GM10847 (cell line): Measurements from ENCODE around the gene SLCO1B3.

Experiments used
- POLR2A ChIP-seq: IDR thresholded peaks from 2 replicates; pipeline ENCODE4 v1.6.1; 2011; ENCODE audit not compliant: insufficient read length; ENCODE audit errors: extremely low read depth

SLCO1B3 gene, protein sequence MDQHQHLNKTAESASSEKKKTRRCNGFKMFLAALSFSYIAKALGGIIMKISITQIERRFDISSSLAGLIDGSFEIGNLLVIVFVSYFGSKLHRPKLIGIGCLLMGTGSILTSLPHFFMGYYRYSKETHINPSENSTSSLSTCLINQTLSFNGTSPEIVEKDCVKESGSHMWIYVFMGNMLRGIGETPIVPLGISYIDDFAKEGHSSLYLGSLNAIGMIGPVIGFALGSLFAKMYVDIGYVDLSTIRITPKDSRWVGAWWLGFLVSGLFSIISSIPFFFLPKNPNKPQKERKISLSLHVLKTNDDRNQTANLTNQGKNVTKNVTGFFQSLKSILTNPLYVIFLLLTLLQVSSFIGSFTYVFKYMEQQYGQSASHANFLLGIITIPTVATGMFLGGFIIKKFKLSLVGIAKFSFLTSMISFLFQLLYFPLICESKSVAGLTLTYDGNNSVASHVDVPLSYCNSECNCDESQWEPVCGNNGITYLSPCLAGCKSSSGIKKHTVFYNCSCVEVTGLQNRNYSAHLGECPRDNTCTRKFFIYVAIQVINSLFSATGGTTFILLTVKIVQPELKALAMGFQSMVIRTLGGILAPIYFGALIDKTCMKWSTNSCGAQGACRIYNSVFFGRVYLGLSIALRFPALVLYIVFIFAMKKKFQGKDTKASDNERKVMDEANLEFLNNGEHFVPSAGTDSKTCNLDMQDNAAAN

DNA sequence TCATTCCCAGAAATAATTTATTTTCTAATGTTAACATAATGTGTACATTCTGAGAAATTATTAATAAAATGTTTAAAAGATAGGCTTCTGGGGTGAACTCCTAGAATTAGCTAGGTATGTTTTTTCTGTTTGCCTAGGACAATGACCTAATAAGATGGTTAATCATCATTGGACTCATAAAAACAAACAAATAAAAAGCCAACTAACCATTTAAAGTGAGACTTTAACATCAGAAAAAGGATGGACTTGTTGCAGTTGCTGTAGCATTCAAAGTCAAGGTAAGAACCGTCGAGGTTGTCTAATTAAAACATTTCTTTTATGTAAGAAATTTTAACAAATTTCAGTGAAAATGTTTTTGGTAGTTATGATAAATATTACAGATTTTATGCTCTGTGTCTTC is at the start of gene SLCO1B3:
SLCO1B3 (plus strand) TSS at position 219 of the 400 bp plus-strand sequence. CDS start 5,034 bp downstream, outside the sequence.
- no peak for TF ChIP-seq POLR2A

DNA sequence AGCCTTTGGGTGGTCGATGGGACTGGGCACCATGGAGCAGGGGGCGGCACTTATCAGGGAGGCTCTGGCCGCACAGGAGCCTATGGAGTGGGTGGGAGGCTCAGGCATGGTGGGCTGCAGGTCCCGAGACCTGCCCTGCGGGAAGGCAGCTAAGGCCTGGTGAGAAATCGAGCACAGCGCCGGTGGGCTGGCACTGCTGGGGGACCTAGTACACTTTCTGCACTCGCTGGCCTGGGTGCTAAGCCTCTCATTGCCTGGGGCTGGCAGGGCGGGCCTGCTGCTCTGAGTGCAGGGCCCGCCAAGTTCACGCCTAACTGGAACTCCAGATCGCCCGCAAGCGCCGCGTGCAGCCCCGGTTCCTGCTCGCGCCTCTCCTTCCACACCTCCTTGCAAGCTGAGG is 33.1 kb upstream of the SLCO1B3 start:
- TF ChIP-seq POLR2A, result no peak

DNA sequence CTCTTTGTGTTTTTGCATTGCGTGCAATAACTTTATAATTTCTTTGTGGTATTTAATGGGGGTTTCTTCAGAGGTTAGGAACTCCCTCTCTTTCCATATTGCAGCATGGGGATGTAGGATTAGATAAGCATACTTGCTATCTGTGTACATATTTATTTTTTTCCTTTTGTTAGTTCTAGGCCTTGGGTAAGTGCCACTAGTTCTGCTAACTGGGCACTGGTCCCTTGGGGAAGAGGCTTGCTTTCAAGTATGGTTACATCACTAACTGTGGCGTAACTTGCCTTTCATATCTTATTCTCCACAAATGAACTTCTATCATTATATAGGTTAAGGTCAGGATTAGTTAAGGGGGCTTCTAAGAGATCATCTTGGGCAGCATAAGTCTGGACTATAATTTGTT is 31.5 kb upstream of the SLCO1B3 start:
- TF ChIP-seq POLR2A, result no peak

DNA sequence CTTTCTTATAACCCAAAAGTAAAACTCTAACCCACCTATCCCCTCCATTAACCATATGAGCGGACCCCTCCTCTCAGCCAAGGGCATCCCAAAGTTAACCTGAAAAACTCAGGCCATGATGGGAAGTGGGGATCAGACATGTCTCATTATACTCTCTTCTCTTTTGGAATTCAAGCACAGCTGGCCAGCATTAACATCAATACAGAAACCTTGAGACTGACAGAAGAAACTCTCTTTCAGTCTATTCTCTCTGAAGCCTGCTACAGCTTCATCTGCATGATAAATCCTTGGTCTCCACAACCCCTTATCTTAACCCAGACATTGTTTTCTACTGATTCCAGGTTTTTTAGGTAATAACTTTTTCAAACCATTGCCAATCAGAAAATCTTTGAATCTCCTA is 17.5 kb upstream of the SLCO1B3 start:
- no peak for TF ChIP-seq POLR2A

DNA sequence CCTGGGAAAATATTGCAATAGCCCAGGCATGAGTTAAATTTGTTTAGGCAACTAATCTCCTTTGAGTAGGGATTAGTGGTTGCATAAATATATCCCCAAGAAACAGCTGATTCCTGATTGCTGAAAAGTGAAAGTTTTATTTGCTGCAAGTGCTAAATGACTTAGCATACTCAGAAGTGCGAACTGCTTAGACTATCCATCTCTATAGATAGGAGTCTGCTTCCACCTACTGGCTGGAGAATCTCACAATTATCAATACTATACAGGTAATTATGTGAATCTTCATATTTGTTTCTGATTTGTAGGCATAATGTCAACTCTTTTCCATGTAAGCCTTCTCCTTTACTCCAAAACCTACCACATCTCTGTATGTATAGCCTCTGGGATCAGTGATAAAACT is 12.0 kb upstream of the SLCO1B3 start:
- TF ChIP-seq POLR2A, result no peak

DNA sequence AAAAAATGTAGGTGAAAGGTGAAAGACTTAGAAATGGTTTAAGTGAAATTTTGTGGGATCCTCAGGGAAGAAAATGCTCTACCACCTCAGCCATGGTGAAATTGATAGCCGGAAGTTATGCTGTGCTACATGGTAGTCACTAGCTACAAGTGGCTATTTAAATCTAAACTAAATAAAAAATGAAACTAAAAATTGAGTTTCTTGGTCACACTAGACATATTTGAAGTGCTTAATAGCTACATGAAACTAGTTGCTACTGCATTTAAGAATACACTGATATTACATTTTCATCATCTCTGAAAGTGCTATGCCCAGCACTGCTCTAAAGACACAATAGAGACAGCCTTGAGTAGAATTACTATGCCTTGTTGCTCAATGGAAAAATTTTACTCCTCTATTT is 10.3 kb upstream of the SLCO1B3 start:
- no peak for TF ChIP-seq POLR2A

DNA sequence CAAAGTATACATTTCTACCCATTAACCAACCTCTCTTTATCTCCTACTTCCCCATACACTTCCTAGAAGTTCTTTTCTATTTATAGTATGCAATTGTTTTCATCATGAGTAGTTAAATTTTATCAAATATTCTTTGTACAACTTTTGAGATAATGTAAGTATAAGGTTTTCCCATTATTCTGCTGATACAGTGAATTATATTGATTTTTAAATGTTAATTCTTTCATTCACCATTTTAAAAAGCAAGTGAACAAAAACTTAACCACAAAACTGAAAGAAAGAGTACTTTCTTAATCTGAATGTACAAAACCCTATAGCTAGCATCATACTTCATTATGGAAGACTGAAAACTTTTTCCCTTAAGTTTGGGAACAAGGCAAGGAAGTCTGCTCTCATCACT is 9.5 kb upstream of the SLCO1B3 start:
- no peak for TF ChIP-seq POLR2A

DNA sequence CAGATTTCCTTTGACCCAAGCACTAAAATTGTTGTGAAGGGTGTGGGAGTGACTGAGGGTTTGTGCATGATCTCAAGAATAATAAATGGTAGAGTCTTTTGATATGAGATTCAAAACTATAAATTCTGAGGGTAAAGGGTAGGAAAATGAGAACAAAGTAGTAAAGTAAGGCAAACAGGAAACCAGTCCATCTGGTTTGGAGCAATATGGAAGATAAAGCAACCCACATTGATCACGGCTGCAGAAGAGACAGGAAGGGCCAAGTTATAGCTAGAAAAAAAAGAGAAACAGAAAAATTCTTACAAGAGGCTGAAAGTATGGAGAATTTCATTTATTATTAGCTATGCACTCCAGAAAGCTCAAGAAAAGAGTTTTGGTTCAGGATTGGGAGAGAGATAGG is 4.6 kb upstream of the SLCO1B3 start:
- no peak for TF ChIP-seq POLR2A

DNA sequence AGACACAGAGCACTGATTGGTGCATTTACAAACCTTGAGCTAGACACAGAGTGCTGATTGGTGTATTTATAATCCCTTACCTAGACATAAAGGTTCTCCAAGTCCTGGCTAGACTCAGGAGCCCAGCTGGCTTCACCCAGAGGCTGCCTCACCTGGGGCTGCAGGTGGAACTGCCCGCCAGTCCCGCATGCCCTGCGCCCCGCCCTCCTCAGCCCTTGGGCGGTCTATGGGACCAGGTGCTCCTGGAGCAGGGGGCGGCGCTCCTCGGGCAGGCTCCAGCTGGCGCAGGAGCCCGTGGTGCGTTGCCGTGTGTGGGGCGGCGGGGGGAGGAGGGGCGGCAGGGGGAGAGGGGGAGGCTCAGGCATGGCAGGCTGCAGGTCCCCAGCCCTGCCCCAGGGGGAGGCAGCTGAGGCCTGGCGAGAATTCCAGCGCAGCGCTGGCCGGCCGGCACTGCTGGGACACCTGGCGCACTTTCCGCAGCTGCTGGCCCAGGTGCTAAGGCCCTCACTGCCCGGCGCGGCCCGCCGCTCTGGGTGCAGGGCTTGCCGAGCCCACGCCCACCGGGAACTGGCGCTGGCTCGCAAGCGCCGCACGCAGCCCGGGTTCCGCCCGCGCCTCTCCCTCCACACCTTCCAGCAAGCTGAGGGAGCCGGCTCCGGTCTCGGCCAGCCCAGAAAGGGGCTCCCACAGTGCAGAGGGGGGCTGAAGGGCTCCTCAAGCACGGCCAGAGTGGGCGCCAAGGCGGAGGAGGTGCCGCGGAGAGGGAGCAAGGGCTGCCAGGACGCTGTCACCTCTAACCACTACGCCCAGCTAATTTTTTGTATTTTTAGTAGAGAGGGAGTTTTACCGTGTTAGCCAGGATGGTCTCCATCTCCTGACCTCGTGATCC is 3.1 kb upstream of the SLCO1B3 start:
- TF ChIP-seq POLR2A, result no peak

DNA sequence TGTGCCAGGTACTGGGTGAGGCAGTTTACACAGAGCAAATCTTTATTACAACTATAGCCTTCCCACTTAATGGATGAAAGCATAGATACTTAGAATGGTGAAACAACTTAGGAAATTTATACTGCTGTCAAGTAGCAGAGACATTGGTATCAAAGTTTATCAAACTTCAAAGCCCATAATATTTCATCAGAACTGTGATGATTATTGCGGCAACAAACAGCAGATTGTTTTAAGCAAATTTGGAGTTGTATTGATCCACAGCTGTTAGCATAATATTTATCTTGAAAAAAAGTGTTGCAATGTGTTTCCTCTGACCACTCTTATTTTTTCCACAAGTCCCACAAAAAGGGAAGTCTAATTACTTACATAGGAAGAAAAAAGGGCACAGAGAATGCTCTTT is 2.0 kb upstream of the SLCO1B3 start:
- TF ChIP-seq POLR2A, result no peak

DNA sequence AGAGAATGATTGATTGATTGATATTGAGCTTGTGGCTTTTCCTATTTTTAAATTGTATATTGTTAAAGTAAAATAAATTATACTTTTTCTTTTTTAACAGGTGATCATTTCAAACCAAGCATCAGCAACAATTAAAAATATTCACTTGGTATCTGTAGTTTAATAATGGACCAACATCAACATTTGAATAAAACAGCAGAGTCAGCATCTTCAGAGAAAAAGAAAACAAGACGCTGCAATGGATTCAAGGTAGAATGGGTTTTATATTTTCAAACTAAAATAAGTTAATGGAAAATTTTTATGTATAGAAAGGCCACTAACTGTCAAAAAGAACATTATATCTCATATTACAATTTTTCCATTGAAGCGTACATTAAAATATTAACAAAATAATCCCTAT is 5.1 kb downstream of the SLCO1B3 start:
- TF ChIP-seq POLR2A, result no peak

DNA sequence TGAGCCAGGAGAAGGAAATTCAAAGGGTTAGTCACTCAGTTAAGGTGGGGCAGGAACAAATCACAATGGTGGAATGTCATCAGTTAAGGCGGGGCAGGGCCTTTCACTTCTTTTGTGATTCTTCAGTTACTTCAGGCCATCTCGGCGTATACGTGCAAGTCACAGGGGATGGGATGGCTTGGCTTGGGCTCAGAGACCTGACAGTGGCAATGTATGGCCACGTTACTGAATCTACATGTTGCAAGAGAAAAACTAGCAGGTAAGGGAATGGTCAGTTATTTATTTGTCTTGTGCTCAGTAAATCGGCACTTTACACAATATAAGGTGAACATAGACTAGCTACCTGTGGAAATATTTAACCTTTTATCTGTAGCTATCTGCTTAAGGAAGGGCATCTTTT is 11.9 kb downstream of the SLCO1B3 start:
- no peak for TF ChIP-seq POLR2A

DNA sequence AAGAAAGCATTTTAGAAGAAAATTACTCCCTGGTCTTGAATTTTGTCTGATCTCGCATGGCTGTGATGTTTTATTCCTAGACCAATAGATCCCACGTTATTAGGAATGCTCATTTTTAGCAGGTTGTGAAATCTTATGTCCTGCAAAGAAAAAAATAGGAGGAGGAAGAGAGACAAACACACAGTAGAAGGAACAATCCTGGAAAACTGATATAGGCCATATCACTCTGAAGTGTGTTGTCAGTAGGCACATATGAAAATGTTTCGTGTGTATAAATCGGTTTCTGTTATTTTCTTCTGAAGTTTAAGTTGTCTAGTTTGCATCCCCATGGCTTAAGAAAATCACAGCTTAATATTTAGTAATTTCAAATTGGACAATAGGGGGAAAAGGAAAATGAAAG is 12.4 kb downstream of the SLCO1B3 start:
- no peak for TF ChIP-seq POLR2A

DNA sequence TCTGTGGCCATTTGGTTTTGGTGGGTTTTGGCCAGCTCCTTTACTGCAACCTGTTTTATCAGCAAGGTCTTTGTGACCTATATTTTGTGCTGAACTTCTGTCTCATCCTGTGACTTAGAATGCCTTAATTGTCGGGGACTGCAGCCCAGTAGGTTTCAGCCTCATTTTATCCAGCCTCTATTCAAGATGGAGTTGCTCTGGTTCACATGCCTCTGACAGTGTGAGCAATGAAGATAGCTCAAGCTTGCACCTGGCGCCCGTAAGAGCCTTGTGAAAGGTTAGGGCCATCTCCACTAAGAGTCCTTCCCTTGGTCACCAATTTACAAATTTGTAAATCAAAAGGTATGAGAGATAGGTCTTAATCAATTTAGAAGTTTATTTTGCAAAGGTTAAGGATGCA is 19.4 kb downstream of the SLCO1B3 start:
- no peak for TF ChIP-seq POLR2A

DNA sequence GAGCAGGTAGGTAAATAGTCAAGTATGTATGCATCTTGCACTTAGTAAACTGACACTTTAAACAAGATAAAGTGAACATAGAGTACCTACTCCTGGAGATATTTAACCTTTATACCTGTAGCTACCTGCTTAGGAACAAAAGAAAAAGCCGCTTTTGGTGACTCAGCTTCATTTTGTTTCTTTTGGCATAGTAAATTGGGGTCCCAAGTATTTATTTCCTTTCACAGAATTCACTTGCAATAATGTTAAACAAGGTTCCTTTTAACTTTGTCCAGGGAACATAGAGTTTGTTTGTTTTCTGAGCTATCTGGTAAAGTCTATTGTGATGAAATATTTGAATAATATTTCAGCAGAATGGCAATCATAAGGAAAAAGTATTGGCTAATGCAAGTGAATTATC is 20.0 kb downstream of the SLCO1B3 start:
- no peak for TF ChIP-seq POLR2A

DNA sequence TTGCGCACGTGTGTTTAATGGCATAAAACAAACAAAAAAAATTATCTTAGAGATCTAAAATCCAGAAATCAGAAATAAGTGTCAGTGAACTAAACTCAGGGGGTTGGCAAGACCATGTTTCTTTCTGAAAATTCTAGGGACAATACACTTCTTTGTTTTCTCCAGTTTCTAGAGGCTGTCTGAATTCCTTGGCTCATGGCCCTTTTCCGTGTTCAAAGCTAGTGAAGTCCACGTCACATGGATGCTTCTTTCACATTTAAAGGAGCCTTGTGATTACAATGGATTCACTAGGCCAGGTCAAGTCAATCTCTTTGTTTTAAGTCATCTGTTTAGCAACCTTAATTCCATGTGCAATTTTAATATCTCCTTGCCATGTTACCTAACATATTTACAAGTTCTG is 22.4 kb downstream of the SLCO1B3 start:
- TF ChIP-seq POLR2A, result no peak
